GM12874 (cell line): ENCODE results near the gene MECP2.

ENCODE experiments used
- TF ChIP-seq, protein P1 (sequence below): IDR thresholded peaks from 2 replicates; pipeline ENCODE4 v1.5.1; 2011; ENCODE audit warnings: low read depth, mild to moderate bottlenecking, control low read depth, low read length, moderate library complexity; ENCODE audit not compliant: insufficient read depth

MECP2 gene

GRCh38 chrX:154059729-154060245 lies 37.7 kb downstream of the MECP2 start:
- TF ChIP-seq, protein P1, sequence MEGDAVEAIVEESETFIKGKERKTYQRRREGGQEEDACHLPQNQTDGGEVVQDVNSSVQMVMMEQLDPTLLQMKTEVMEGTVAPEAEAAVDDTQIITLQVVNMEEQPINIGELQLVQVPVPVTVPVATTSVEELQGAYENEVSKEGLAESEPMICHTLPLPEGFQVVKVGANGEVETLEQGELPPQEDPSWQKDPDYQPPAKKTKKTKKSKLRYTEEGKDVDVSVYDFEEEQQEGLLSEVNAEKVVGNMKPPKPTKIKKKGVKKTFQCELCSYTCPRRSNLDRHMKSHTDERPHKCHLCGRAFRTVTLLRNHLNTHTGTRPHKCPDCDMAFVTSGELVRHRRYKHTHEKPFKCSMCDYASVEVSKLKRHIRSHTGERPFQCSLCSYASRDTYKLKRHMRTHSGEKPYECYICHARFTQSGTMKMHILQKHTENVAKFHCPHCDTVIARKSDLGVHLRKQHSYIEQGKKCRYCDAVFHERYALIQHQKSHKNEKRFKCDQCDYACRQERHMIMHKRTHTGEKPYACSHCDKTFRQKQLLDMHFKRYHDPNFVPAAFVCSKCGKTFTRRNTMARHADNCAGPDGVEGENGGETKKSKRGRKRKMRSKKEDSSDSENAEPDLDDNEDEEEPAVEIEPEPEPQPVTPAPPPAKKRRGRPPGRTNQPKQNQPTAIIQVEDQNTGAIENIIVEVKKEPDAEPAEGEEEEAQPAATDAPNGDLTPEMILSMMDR, result no peak

DNA sequence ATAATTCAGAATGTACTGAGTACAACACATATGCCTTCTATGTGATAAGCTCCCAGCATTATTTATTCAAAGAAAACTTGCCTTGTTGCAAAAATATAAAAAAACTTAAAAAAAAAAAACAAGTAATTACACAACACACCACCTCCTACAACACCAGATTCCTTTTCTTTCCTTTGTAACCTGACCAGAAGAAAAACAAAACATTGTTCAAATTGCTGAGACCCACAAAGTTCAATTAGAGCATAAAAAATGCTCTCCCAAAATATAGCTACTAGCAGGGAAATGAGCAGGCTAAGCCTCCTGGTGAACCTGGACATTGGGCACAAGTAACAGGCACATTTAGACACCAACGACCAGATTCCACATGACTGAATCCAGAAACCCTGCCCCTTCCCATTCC lies 38.3 kb downstream of the MECP2 start:
- TF ChIP-seq, protein P1, result no peak

GRCh38 chrX:154058214-154058997 lies 39.1 kb downstream of the MECP2 start:
- TF ChIP-seq, protein P1, result no peak

- TF ChIP-seq, protein P1, result no peak
These were observed 39.7 kb downstream of the MECP2 start for GRCh38 chrX:154057791-154058190.

DNA sequence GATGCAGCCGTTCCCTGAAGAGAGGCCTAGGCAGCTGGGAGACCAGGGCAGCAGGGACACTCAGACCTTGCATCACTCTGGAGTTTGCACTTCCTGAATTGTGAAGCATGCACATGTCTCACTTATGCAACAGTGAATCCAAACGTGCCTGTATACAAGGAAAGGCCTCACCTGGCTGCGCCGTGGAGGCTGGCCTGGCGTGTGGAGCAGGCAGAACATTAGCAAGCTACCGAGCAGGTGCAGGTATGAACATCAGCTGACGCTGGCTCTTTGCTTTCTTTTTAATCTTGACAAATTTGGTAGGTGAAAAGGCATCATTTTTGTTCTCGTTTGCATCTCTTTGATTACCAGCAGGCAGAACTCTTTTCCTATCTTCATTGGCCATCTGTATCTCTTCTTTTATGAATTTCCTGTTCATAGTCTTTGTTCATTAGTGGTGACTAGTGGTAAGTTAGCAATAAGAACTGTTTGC lies 40.7 kb downstream of the MECP2 start:
- TF ChIP-seq, protein P1, result no peak

DNA sequence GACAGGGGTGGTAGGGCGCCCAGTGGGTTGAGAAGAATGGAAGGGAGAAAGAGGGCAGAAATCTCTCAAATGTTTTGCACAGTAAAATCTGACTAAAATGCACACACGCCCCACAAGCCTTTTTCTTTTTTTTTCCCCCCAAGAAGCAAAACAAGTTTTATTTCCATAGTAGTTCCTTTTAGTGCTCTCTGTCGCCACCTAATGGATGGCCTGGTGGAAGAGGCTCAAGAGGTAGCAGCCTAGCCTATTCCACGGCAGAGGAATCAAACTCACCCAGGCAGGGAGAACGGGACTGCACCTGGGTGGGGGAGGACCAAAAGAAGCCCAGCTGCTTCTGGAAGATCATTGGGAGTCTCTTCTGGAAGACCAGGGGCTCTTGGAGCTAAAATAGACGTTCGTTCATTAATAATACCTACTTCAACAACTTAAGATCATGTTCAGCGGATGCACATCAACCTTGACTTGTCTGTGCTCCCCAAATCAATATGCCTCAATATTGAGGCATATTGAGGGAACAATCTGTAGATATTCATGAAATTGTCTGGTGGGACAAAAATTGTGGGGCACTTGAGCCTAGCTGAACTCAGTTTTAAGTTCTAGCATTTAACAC lies 46.2 kb downstream of the MECP2 start:
- TF ChIP-seq, protein P1, result peak; percentile 51; the same call in 1 of the 2 replicates

GRCh38 chrX:154050113-154050495 lies 47.4 kb downstream of the MECP2 start:
- TF ChIP-seq, protein P1, result no peak
